Endothelial cell of umbilical vein (primary cell): ENCODE results near the gene ZEB1.

Experiments
- EZH2 ChIP-seq: IDR thresholded peaks from 2 replicates; pipeline ENCODE4 v1.6.1; 2012; ENCODE audit warnings: borderline replicate concordance, low read depth, mild to moderate bottlenecking, moderate library complexity, low read length, inconsistent platforms; ENCODE audit not compliant: severe bottlenecking
- FOS ChIP-seq: IDR thresholded peaks from 2 replicates; pipeline ENCODE4 v1.6.1; 2011; ENCODE audit warnings: mild to moderate bottlenecking, low read length, moderate library complexity, borderline replicate concordance; ENCODE audit not compliant: insufficient read depth
- GATA2 ChIP-seq: IDR thresholded peaks from 2 replicates; pipeline ENCODE4 v1.7.0; 2011; ENCODE audit warnings: low read depth, mild to moderate bottlenecking, moderate library complexity, mixed read lengths, low read length; ENCODE audit not compliant: insufficient read length, insufficient read depth
- JUN ChIP-seq: IDR thresholded peaks from 2 replicates; pipeline ENCODE4 v1.6.1; 2011; ENCODE audit warnings: borderline replicate concordance, low read depth; ENCODE audit not compliant: insufficient read length, insufficient read depth
- POLR2A ChIP-seq: IDR thresholded peaks from 2 replicates; pipeline ENCODE4 v1.6.1; 2012; ENCODE audit warnings: low read depth, mild to moderate bottlenecking, control low read depth, low read length
- POLR2AphosphoS5 ChIP-seq: IDR thresholded peaks from 2 replicates; pipeline ENCODE4 v1.6.1; 2012; ENCODE audit warnings: low read depth, mild to moderate bottlenecking, control low read depth, low read length, moderate library complexity; ENCODE audit not compliant: insufficient read depth
- TF ChIP-seq, protein P1 (sequence below), 2 donors: IDR thresholded peaks; 1 replicate in 1 of 2; 2 replicates in 1 of 2; pipeline ENCODE4 v1.5.1; 2011; ENCODE audit warnings: low read length in 2 of 2, mild to moderate bottlenecking in 2 of 2, moderate library complexity in 2 of 2, control low read depth in 1 of 2, inconsistent platforms in 1 of 2, low read depth in 1 of 2; ENCODE audit not compliant: insufficient read depth in 1 of 2; ENCODE audit errors: extremely low read depth in 1 of 2
- TF ChIP-seq, protein P2 (sequence below): IDR thresholded peaks from 2 replicates; pipeline ENCODE4 v1.6.1; 2011; ENCODE audit not compliant: insufficient read depth, insufficient read length

DNA sequence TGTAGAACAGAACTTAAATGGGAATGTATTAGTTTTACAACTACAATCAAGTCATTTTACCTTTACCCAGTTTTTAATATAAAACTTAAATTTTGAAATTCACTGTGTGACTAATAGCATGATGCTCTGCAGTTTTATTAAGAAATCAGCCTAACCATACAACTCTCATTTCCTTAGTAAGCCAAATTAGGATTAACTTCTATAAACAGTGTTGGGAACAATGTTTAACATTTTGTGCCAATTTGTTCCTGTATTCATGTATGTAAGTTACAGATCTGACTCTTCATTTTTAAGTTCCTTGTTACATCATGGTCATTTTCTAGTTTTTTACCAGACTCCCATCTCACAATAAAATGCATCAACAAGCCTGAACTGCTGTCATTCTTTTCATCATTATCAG lies 209.8 kb downstream of the ZEB1 start:
- no peak for TF ChIP-seq EZH2
- TF ChIP-seq, protein P1, sequence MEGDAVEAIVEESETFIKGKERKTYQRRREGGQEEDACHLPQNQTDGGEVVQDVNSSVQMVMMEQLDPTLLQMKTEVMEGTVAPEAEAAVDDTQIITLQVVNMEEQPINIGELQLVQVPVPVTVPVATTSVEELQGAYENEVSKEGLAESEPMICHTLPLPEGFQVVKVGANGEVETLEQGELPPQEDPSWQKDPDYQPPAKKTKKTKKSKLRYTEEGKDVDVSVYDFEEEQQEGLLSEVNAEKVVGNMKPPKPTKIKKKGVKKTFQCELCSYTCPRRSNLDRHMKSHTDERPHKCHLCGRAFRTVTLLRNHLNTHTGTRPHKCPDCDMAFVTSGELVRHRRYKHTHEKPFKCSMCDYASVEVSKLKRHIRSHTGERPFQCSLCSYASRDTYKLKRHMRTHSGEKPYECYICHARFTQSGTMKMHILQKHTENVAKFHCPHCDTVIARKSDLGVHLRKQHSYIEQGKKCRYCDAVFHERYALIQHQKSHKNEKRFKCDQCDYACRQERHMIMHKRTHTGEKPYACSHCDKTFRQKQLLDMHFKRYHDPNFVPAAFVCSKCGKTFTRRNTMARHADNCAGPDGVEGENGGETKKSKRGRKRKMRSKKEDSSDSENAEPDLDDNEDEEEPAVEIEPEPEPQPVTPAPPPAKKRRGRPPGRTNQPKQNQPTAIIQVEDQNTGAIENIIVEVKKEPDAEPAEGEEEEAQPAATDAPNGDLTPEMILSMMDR (IDR thresholded peaks at IDR 0.05; ENCODE audit: extremely low read depth in 1 of 2, insufficient read depth in 1 of 2, low read depth in 1 of 2, low read length in 2 of 2): no peak
- no peak for TF ChIP-seq POLR2A
- no peak for TF ChIP-seq GATA2
- TF ChIP-seq FOS: no peak
- no peak for TF ChIP-seq JUN
- TF ChIP-seq POLR2AphosphoS5: no peak
- TF ChIP-seq, protein P2, sequence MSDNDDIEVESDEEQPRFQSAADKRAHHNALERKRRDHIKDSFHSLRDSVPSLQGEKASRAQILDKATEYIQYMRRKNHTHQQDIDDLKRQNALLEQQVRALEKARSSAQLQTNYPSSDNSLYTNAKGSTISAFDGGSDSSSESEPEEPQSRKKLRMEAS: no peak
